Activated CD4-positive, CD25-positive, alpha-beta regulatory T cell (primary cell): ENCODE results near the gene KCNK1.

Experiments used
- DNase-seq, 4 experiments: peaks; one replicate each; lab custom pipeline; 2025; lab: John Stamatoyannopoulos, UW

KCNK1 gene

DNA sequence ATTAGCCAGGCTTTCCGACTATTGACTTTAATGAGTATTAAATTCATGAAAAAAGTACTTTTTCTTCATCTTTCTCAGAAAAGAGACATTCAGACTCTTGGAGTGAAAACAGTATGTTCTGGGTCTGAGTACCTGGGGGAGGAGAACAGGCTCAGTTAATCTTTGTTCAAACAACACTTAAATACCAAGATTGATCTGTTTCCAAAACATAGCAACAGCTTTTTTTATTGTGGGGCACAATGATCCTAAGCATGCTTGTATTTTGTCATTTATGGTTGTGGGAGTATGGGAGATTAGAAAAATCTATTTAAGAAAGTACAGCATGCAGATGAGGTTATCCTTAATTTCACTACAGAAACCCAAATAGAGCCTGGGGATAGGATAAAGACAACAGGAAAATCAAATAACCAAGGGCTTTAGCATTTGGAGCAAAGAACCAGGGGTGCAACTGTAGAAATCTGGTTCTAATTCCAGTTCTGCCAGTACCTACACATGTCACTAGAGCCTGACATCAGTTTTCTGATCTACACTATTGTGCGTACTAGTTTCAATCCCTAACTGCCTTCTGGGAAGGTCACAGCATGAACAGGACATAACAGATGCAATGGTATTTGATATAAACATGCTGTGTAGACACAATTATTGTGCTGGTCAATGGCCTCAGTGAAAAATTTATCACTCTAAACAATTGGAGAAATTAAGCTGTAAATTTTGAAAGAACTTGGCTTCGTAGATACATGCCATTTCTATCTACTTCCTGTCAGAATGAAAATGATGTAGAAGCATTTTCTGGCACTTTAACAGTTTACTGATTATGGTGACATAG lies 91.2 kb downstream of the KCNK1 start:
- no peak for DNase-seq

DNA sequence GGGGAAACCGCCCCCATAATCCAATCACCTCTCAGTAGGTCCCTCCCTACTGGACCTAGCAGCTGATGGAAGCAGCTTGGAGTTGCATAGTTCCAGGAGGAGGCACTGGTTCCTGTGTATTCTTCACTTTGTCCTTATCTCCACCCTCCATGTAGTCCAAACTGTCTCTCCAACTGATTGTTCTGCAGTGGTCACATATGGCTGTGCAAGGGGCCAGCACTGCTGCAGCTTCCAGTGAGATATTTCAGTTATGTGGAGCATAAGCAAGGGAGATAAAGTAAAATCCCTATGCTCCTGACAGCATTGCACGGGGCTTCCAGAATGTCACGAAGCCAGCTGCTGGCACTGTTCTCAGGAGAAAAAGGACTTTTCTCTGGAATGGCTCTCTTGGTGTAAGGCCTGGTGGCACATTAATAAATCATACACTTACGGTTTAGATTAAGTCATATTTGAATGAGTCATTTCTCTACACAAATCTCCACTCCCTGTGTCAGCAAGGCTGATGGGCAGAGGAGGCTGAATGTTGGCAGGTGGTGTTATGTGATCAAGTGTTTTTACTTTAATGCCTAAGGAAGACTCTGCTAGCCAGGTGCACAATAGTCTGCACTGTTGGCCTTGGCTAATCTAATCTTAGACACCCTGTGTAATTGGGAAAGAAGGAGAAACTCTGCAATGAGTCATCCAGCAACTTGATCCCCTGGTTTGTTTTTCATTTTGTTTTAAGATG lies 93.4 kb downstream of the KCNK1 start:
- DNase-seq, result no peak

DNA sequence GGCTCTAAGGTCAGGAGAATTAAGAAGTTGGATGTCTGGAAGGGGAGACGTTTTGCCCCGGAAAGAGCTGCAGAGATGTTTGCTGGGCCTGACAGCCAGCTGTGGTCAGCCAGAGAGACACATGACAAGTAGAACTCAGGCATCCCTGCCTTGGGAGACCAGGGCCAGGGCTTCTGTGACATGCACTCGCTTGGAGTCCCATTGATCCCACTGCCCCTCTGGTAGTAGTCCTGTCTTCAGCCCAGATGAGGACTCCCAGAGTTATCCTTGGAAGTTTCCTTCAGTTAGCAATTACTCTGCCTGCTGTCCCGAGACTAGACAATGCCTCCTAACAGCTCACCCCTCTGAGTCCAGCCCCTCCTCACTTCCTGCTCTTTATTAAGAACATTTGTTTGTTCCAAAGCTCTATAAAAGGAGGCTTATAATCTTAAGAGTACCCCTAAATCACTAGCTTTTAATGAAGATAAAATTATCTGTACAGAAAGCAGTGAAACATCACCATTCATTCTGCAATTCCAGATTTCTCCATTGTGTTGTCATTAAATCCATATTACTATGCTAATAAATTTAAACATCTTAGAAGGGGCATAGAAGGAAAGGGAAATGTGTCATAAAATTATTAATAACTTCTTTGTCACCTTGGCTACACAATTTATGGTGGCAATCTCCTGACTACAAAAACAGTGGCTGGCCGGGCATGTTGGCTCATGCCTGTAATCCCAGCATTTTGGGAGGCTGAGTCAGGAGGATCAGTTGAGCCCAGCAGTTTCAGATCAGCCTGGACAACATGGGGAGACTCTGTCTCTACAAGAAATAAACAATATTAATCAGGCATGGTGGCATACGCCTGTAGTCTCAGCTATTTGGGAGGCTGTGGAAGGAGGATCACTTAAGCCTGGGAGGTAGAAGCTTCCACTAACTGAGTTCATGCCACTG lies 94.2 kb downstream of the KCNK1 start:
- no peak for DNase-seq

DNA sequence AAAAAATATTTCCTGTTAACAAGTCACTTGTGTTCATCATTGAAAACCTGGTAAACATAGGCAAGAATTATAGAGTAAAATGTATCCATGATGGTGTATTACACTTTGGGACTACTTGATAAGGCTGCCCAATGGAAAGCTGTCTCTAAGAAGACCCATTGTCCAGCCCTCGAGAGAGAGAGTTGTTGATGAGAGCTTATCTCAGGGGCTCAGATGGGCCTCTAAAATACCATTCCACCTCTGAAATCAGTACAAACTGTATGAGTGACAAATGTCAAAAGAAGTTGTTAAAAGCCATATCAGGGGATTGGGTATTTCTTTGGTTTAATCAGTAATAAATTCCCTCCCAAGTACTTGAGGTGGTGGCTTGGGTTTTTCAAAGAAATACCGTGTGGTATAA lies 96.1 kb downstream of the KCNK1 start:
- no peak for DNase-seq

DNA sequence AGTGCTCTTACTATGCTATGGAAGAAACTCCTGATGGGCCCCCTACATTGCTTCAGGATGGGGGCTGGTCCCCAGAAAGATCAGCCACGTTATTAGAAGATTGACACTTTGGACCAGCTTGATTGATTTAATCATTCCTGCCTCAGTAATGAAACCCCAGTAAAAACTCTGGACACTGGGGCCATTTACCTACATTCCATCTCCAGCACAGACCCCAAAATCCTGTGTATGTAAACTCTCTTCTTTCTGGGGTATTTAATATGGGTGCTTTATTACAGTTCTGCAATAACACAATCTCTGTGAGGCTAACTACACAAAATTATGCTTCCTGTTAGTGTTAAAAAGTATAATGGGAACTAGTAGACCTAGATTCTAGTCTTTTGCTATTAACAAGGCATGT lies 96.6 kb downstream of the KCNK1 start:
- DNase-seq, result no peak

DNA sequence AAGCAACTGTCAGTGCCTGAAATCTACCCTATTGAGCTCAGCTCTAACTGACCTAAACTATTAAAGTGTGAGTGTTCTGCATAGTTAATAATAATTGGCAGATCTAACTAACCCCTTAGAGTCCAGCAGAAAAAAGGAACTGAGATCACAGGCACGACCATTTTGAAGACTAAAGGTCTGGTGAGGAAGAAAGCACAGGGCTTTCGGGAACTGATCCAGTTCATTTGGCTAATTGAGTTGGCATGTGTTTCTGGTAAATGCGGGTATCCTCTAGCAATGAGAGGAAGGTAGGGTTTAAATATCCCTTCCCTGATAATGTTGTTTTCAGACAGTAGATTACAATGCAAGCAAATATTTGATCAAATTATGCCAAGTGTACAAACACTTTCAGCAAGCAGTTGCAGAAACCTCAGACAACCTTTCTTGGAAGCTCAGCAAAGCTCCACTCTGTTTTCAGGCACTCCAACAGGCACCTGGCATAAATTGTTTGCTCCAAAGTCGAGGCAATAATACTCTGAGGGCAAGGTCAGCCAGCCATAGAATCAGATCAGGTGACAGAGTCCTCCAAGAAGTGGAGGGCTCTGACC lies 100.8 kb downstream of the KCNK1 start:
- no peak for DNase-seq

DNA sequence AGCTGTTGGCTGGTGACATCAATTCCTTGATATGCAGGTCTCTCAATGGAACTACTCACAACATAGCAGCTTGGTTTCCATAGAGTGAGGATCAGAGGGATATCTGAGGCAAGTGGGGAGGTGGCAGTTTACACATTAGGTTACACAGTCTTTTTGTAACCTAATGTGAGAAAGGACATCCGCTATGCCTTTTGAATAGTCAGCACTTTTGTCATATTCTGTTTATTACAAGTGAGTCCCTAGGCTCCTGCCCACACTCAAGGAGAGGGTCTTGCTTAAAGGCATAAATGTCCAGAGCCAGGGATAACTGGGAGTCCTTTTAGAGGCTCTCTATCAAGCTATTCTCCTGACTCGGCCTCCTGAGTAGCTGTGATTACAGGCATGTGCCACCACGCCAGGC lies 104.2 kb downstream of the KCNK1 start:
- no peak for DNase-seq

DNA sequence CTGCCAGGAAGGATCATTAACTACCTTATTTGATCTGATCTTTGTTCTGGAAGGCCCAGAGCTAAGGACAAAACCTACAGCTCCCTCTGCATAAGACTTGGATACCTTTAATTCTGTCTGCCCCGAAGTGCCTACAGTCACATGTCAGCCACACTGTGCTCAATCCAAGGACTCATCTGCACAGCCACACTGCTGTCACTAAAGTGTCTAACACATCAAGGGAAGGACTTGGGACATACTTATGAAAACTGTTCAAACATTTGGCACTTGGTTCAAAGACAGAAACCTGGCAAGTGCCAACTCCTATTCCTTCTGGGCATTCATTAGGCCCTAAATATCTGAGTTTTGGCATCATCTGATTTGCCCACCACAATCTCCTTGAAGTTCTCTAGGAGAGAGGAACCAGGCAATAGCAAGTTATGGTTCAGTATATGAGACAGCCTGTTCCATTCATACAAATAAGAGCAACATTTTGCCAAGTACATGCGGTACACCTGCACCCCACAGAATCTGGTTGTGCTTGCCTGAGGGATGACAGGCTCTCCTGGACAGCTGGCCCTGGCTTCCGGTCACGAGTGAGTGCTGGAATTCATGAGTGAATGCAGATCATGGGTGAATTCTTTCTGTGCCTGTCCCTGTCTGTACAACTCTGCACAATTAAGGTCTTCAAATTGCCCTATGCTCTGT lies 105.9 kb downstream of the KCNK1 start:
- no peak for DNase-seq

DNA sequence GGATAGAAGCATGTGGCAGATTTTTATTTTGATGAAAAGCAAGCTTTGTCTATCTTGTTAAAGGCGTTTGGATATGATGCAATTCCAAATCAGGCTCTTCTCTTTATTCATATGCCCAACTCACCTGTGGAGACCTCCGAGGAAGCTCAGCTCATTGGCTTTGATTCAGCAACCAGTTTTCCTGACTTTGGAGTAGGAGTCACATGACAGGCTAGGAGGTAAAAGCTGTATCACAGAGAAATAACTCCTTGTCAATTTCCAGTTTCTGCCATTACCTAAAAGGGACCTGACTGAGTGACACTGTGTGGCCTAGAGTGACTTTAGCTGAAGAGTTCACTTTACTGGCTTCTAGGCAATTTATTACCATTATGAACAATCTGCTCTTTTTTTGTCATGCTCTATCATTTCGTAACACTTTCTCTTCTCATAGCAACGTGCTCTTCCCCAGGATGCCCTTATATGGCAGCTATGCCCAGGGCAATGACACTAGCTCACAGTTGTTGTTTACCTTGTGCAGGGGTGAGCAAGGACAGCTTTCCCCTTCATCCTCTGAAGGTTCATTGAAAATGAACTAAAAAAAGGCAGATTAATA lies 107.2 kb downstream of the KCNK1 start:
- DNase-seq, result no peak
